Loucy (cell line): Measurements from ENCODE around the gene OR4D9.

Source experiments
- H2AFZ ChIP-seq: fragments of 200-600 bp; sonication (generic); 2 replicates; pipeline ENCODE4 v1.6.0; 2016; ENCODE audit warnings: antibody characterized with exemption, mild to moderate bottlenecking, low read length, moderate library complexity
- H3F3A ChIP-seq: fragments of 200-600 bp; 2 replicates; pipeline ENCODE4 v1.6.0; 2016; ENCODE audit warnings: antibody characterized with exemption, low read depth, mild to moderate bottlenecking
- H3K27me3 ChIP-seq: fragments of 200-600 bp; sonication (generic); 2 replicates; pipeline ENCODE4 v1.6.1; 2014; ENCODE audit warnings: low read length, mild to moderate bottlenecking; ENCODE audit not compliant: insufficient read depth, poor library complexity, severe bottlenecking
- H3K36me3 ChIP-seq: fragments of 200-600 bp; sonication (generic); 2 replicates; pipeline ENCODE4 v1.6.1; 2016; ENCODE audit warnings: low read length; ENCODE audit not compliant: insufficient read depth
- H3K4me1 ChIP-seq: fragments of 200-600 bp; sonication (generic); 2 replicates; pipeline ENCODE4 v1.5.1; 2014; ENCODE audit warnings: low read length, mild to moderate bottlenecking; ENCODE audit not compliant: insufficient read depth, poor library complexity, severe bottlenecking
- H3K4me2 ChIP-seq: fragments of 200-600 bp; sonication (generic); 2 replicates; pipeline ENCODE4 v1.6.0; 2014; ENCODE audit warnings: antibody characterized with exemption, low read length, low read depth, mild to moderate bottlenecking; ENCODE audit not compliant: poor library complexity, severe bottlenecking
- H3K4me3 ChIP-seq: fragments of 200-600 bp; sonication (generic); 2 replicates; pipeline ENCODE4 v1.5.1; 2014; ENCODE audit warnings: low read length, mild to moderate bottlenecking, mixed read lengths; ENCODE audit not compliant: poor library complexity, severe bottlenecking
- H3K79me2 ChIP-seq: fragments of 200-600 bp; sonication (generic); 2 replicates; pipeline ENCODE4 v1.6.1; 2014; ENCODE audit warnings: low read length; ENCODE audit not compliant: insufficient read depth
- H3K9ac ChIP-seq: fragments of 200-600 bp; sonication (generic); 2 replicates; pipeline ENCODE4 v1.6.0; 2014; ENCODE audit warnings: mild to moderate bottlenecking, low read depth, low read length, moderate library complexity; ENCODE audit not compliant: poor library complexity, severe bottlenecking
- H3K9me2 ChIP-seq: fragments of 200-600 bp; sonication (generic); replicated peaks from 2 replicates; pipeline ENCODE4 v1.6.1; 2016; ENCODE audit warnings: low read depth, low read length, mixed read lengths
- H3K9me3 ChIP-seq: fragments of 200-600 bp; sonication (generic); 2 replicates; pipeline ENCODE4 v1.6.1; 2014; ENCODE audit warnings: mild to moderate bottlenecking, antibody characterized with exemption, low read length, low read depth; ENCODE audit not compliant: insufficient read depth
- H4K20me1 ChIP-seq: fragments of 200-600 bp; sonication (generic); 2 replicates; pipeline ENCODE4 v1.6.0; 2014; ENCODE audit warnings: antibody characterized with exemption, low read length, mild to moderate bottlenecking; ENCODE audit not compliant: insufficient read depth, poor library complexity, severe bottlenecking
- CTCF ChIP-seq: fragments of 200-600 bp; sonication (generic); conservative IDR thresholded peaks from 2 replicates; pipeline ENCODE4 v1.5.1; 2014; ENCODE audit warnings: mild to moderate bottlenecking, antibody characterized with exemption, low read length
- EZH2phosphoT487 ChIP-seq: fragments of 200-600 bp; IDR thresholded peaks from 2 replicates; pipeline ENCODE4 v1.6.1; 2018; ENCODE audit warnings: antibody characterized with exemption, mild to moderate bottlenecking, moderate library complexity, borderline replicate concordance

Gene OR4D9

GRCh38 chr11:59555601-59556114 is 44.3 kb downstream of the OR4D9 start:
- peak overlapping the region; percentile 76 for H3K4me3 ChIP-seq

GRCh38 chr11:59556115-59556916 is 45.0 kb downstream of the OR4D9 start:
- H3K36me3 ChIP-seq: no peaks in the 10 kb centered on the region
- peak overlapping the region; percentile 92 for H2AFZ ChIP-seq
- peak overlapping the region; percentile 70 for H3K9ac ChIP-seq
- no peaks in the 10 kb centered on the region for H3K27me3 ChIP-seq
- no peaks in the 10 kb centered on the region for H4K20me1 ChIP-seq
- TF ChIP-seq EZH2phosphoT487: no peak
- no peak for TF ChIP-seq CTCF
- H3K4me3 ChIP-seq: peak overlapping the region; percentile 76
- no peaks in the 10 kb centered on the region for H3K9me3 ChIP-seq
- H3K9me2 ChIP-seq: no peaks in the 10 kb centered on the region
- peak overlapping the region; percentile 76 for H3K4me2 ChIP-seq
- H3F3A ChIP-seq: peaks cover 13% of the 10 kb centered on the region; the same call in 1 of the 2 replicates
- peaks cover 24% of the 10 kb centered on the region for H3K4me1 ChIP-seq
- no peaks in the 10 kb centered on the region for H3K79me2 ChIP-seq

More at GRCh38 chr11:59555601-59556114, 44.3 kb downstream of the OR4D9 start:
- no peaks in the 10 kb centered on the region for H3K79me2 ChIP-seq
- H3K27me3 ChIP-seq: no peaks in the 10 kb centered on the region
- peak overlapping the region; percentile 70 for H3K9ac ChIP-seq
- H2AFZ ChIP-seq: peak overlapping the region; percentile 92
- TF ChIP-seq EZH2phosphoT487 (no peak), CTCF (no peak)
- peaks cover 15% of the 10 kb centered on the region; the same call in 1 of the 2 replicates for H3F3A ChIP-seq
- H4K20me1 ChIP-seq: no peaks in the 10 kb centered on the region
- no peaks in the 10 kb centered on the region for H3K9me2 ChIP-seq
- H3K4me2 ChIP-seq: peak overlapping the region; percentile 76
- H3K9me3 ChIP-seq: no peaks in the 10 kb centered on the region
- no peaks in the 10 kb centered on the region for H3K36me3 ChIP-seq
- H3K4me1 ChIP-seq: peaks cover 21% of the 10 kb centered on the region

- no peaks in the 10 kb centered on the region for H3K27me3 ChIP-seq
- H2AFZ ChIP-seq: no peak overlapping the region
- H3K4me1 ChIP-seq: peaks cover 19% of the 10 kb centered on the region
- peak overlapping the region; percentile 76 for H3K4me2 ChIP-seq
- H3K9me2 ChIP-seq: no peaks in the 10 kb centered on the region
- H3K36me3 ChIP-seq: no peaks in the 10 kb centered on the region
- H3K9me3 ChIP-seq: no peaks in the 10 kb centered on the region
- TF ChIP-seq CTCF (no peak), EZH2phosphoT487 (no peak)
- H4K20me1 ChIP-seq: no peaks in the 10 kb centered on the region
- H3K9ac ChIP-seq: no peak overlapping the region
- no peaks in the 10 kb centered on the region for H3K79me2 ChIP-seq
- peaks cover 10% of the 10 kb centered on the region; the same call in 1 of the 2 replicates for H3F3A ChIP-seq
- H3K4me3 ChIP-seq: peak overlapping the region; percentile 76
Observed at GRCh38 chr11:59556917-59557348, 45.6 kb downstream of the OR4D9 start.
